Measurements from ENCODE around the gene PGGT1B. TPM values are rescaled to one million over a fixed set of nuclear protein-coding genes. Genes with fewer than 3 reads are reported as not detected.

Gene PGGT1B
- 10 to 100 TPM; 33.4 to 39.9 (median 39.2) TPM for polyA plus RNA-seq (ENCODE audit: insufficient read length in 3 of 3)

GRCh38 chr5:115262321-115263077, at the start of gene PGGT1B:
PGGT1B (minus strand) TSS chr5:115262877; CDS start chr5:115262851, 26 bp downstream.
- DNase-seq (ENCODE audit: low read depth in 3 of 3, low spot score in 2 of 3) = peak; percentile 40 to 64 (median 49)

GRCh38 chr5:115309751-115310370, 47.2 kb upstream of the PGGT1B start:
- DNase-seq (ENCODE audit: low read depth in 3 of 3, low spot score in 2 of 3) = no peak

- no peak for DNase-seq (ENCODE audit: low read depth in 3 of 3, low spot score in 2 of 3)
These were observed 46.1 kb upstream of the PGGT1B start for GRCh38 chr5:115308815-115309214.

- DNase-seq (ENCODE audit: low read depth in 3 of 3, low spot score in 2 of 3) = no peak
These were observed 43.4 kb upstream of the PGGT1B start for GRCh38 chr5:115306011-115306536.

GRCh38 chr5:115304496-115304895, 41.8 kb upstream of the PGGT1B start:
- no peak for DNase-seq (ENCODE audit: low read depth in 3 of 3, low spot score in 2 of 3)

GRCh38 chr5:115298811-115299210, 36.1 kb upstream of the PGGT1B start:
- no peak for DNase-seq (ENCODE audit: low read depth in 3 of 3, low spot score in 2 of 3)

- DNase-seq (ENCODE audit: low read depth in 3 of 3, low spot score in 2 of 3) = no peak
These were observed 34.4 kb upstream of the PGGT1B start for GRCh38 chr5:115297031-115297430.

GRCh38 chr5:115296124-115297022, 33.7 kb upstream of the PGGT1B start, which contains the start of gene CCDC112:
CCDC112 (minus strand) TSS chr5:115296654; CDS start chr5:115296543, 111 bp downstream.
- DNase-seq (ENCODE audit: low read depth in 3 of 3, low spot score in 2 of 3) = peak in 1 of 3 donors; percentile 30

- DNase-seq (ENCODE audit: low read depth in 3 of 3, low spot score in 2 of 3) = no peak
These were observed 33.1 kb upstream of the PGGT1B start for GRCh38 chr5:115295777-115296123.

GRCh38 chr5:115291397-115291796, 28.7 kb upstream of the PGGT1B start:
- DNase-seq (ENCODE audit: low read depth in 3 of 3, low spot score in 2 of 3) = no peak

- DNase-seq (ENCODE audit: low read depth in 3 of 3, low spot score in 2 of 3) = no peak
These were observed 26.4 kb upstream of the PGGT1B start for GRCh38 chr5:115289104-115289503.

GRCh38 chr5:115284021-115284420, 21.3 kb upstream of the PGGT1B start:
- no peak for DNase-seq (ENCODE audit: low read depth in 3 of 3, low spot score in 2 of 3)

- DNase-seq (ENCODE audit: low read depth in 3 of 3, low spot score in 2 of 3) = no peak
These were observed 19.5 kb upstream of the PGGT1B start for GRCh38 chr5:115282131-115282530.

GRCh38 chr5:115274584-115274983, 11.9 kb upstream of the PGGT1B start:
- DNase-seq (ENCODE audit: low read depth in 3 of 3, low spot score in 2 of 3) = no peak

GRCh38 chr5:115272297-115272958, 9.8 kb upstream of the PGGT1B start:
- DNase-seq (ENCODE audit: low read depth in 3 of 3, low spot score in 2 of 3) = no peak

- no peak for DNase-seq (ENCODE audit: low read depth in 3 of 3, low spot score in 2 of 3)
These were observed 8.8 kb upstream of the PGGT1B start for GRCh38 chr5:115271295-115272050.

GRCh38 chr5:115267617-115268016, 4.9 kb upstream of the PGGT1B start:
- DNase-seq (ENCODE audit: low read depth in 3 of 3, low spot score in 2 of 3) = no peak

- DNase-seq (ENCODE audit: low read depth in 3 of 3, low spot score in 2 of 3) = no peak
These were observed 2.5 kb upstream of the PGGT1B start for GRCh38 chr5:115265220-115265619.

- no peak for DNase-seq (ENCODE audit: low read depth in 3 of 3, low spot score in 2 of 3)
These were observed 2.1 kb upstream of the PGGT1B start for GRCh38 chr5:115264786-115265185.

GRCh38 chr5:115263078-115263380, 352 bp upstream of the PGGT1B start:
- DNase-seq (ENCODE audit: low read depth in 3 of 3, low spot score in 2 of 3) = no peak

Data from right renal cortex interstitium (tissue), 3 donors.